Duodenal mucosa (tissue), 2 donors: Measurements from ENCODE around the gene BTBD9.

Source experiments
- H3K27ac ChIP-seq: one replicate; pipeline ENCODE4 v1.7.0; 2013; ENCODE audit warnings: low read depth, low read length
- H3K27me3 ChIP-seq, 2 donors: one replicate each; pipeline ENCODE4 v1.7.0; 2013; ENCODE audit warnings: low read length in 2 of 2, control low read depth in 1 of 2; ENCODE audit not compliant: insufficient read depth in 2 of 2, control insufficient read depth in 1 of 2
- H3K36me3 ChIP-seq, 2 donors: one replicate each; pipeline ENCODE4 v1.7.0; 2013; ENCODE audit warnings: low read length in 2 of 2, control low read depth in 1 of 2; ENCODE audit not compliant: insufficient read depth in 2 of 2, control insufficient read depth in 1 of 2
- H3K4me1 ChIP-seq, 2 donors: one replicate each; pipeline ENCODE4 v1.7.0; 2013; ENCODE audit warnings: low read length in 2 of 2, control low read depth in 1 of 2; ENCODE audit not compliant: insufficient read depth in 2 of 2, control insufficient read depth in 1 of 2
- H3K4me3 ChIP-seq, 2 donors: one replicate each; pipeline ENCODE4 v1.7.0; 2013; ENCODE audit warnings: low read length in 2 of 2, low read depth in 1 of 2
- H3K9ac ChIP-seq, 2 donors: one replicate each; pipeline ENCODE4 v1.7.0; 2013; ENCODE audit warnings: low read length in 2 of 2, low read depth in 1 of 2
- H3K9me3 ChIP-seq, 2 donors: one replicate each; pipeline ENCODE4 v1.7.0; 2013; ENCODE audit warnings: low read length in 2 of 2, control low read depth in 1 of 2; ENCODE audit not compliant: control insufficient read depth in 1 of 2

Gene BTBD9

DNA sequence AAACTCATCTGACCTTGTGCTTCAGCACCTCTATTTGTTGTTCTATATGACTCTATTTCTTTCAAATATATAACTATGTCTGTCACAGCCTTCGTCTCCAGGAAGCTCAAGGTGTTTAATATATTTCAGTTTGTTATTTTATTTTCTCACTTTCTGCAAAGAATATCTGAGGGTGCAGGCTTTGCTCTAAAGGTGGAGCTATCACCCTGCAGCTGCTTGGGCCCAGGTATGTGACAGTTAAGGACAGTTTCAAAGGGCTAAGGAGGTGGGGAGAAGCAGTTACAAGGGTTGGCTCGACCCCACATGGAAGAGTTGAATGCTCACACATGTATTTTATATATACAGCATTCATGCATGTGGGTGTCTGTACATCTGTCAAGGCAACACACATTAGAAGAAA is 405.6 kb downstream of the BTBD9 start:
- no peaks in the 10 kb centered on the region for H3K9me3 ChIP-seq

DNA sequence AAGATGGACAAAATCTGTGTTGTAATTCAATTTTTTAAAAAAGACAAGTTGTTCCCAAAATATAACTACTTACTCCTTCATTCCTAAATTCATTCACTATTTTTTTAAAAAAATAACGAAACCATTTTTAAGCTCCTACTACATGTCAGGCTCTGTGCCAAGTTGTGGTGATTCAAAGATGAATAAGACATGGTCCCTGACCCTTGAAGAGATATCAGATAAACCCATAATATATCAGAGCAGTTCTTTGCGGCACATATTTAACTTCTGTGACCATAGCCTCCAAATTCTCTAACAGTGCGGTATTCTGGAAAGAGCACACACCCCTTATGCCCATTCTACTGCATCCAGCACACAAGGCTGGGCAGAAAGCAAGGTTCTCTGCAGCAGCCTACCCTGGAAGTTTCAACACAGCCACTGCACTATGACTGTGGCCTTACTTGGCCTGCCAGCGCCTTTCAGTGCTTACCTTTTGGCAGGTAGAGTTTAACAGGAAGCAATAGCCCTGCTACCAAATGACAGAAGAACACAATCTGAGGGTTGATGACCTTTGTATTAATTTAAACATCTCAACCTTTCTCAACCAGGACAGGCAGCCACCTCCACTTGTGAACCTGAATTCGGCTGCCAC is 406.5 kb downstream of the BTBD9 start:
- no peaks in the 10 kb centered on the region for H3K27me3 ChIP-seq
- H3K36me3 ChIP-seq, result no peaks in the 10 kb centered on the region
- H3K4me1 ChIP-seq, result no peaks in the 10 kb centered on the region
- no peaks in the 10 kb centered on the region for H3K9me3 ChIP-seq
- H3K9ac ChIP-seq, result no peak overlapping the region
- no peak overlapping the region for H3K27ac ChIP-seq
- H3K4me3 ChIP-seq, result no peak overlapping the region

More for the DNA sequence above, 405.6 kb downstream of the BTBD9 start:
- Histone ChIP-seq H3K9ac (no peak overlapping the region), H3K36me3 (no peaks in the 10 kb centered on the region), H3K27me3 (no peaks in the 10 kb centered on the region), H3K27ac (no peak overlapping the region), H3K4me1 (no peaks in the 10 kb centered on the region), H3K4me3 (no peak overlapping the region)

DNA sequence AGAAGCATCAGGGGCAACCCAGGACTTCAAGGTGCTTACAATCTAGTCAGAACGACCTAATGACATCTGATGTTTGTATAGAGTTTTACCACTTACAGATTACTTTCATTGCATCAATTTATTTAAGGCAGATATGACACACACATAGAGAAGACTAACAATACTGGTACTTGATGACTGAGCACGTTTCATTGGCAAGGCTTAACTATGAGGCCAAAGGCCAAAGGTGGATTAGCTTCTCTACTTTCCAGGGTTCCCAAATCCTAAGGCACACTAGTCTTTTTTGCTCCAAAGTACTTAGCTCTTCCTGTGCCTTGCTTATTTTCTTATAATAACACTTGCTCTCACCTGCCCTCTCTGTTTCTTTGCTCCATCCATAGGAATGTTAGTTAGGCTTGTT is 414.0 kb downstream of the BTBD9 start:
- Histone ChIP-seq H3K27me3 (no peaks in the 10 kb centered on the region), H3K9me3 (no peaks in the 10 kb centered on the region), H3K36me3 (no peaks in the 10 kb centered on the region), H3K27ac (no peak overlapping the region), H3K4me1 (no peaks in the 10 kb centered on the region), H3K9ac (no peak overlapping the region), H3K4me3 (no peak overlapping the region)

DNA sequence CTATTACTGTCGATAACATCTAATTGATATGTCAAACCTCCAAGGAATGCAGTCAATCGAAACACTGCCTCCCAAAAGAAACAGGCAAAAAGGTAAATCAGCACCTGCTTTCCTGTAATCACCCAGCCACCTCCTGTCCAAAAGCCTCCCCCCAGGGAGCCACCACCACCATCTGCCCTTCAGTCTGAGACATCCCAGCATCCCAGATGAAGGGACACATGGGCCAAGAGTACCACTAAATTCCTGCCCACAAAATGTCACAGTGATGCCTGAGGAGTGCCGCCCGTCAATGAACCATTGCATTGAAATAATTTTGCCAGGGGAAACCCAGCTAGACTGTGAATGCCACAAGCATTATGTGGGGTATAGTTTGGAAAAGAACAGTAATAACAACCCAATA is 418.5 kb downstream of the BTBD9 start:
- H3K9me3 ChIP-seq, result no peaks in the 10 kb centered on the region
- no peak overlapping the region for H3K4me3 ChIP-seq
- no peak overlapping the region for H3K9ac ChIP-seq
- H3K27me3 ChIP-seq, result no peaks in the 10 kb centered on the region
- H3K4me1 ChIP-seq, result no peaks in the 10 kb centered on the region
- H3K27ac ChIP-seq, result no peak overlapping the region
- H3K36me3 ChIP-seq, result no peaks in the 10 kb centered on the region

DNA sequence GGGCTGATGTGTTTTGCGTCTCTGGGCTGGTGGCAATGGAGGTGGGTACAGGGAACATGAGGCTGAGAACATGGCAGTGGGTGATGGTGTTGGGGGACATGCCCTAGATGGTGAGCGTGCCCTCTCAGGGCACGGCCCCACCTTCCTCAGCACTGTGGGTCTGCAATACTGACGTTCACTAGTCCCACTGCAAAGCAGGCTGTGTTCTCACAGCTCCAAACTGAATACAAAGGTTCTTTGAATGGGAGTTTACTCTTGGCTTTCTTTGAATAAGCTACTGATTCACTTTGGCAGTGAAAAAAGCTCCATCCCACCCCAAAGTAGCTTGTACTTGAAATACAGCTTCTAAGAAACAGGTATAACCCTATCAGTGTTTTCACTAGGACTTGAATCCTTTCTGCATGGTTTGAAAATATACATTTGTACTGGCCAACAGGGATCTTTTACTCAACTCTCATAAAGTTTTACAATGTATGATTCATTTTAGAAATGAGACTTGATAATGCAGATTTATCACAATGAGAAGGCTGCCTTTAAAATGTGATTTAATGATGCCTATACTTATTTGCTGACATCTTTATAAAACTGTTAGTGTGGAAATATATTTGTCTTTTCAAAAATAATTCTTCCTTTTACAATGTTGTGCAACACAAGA is 419.5 kb downstream of the BTBD9 start:
- Histone ChIP-seq H3K9me3 (no peaks in the 10 kb centered on the region), H3K9ac (no peak overlapping the region), H3K27ac (no peak overlapping the region), H3K36me3 (no peaks in the 10 kb centered on the region), H3K27me3 (no peaks in the 10 kb centered on the region), H3K4me3 (no peak overlapping the region), H3K4me1 (no peaks in the 10 kb centered on the region)

DNA sequence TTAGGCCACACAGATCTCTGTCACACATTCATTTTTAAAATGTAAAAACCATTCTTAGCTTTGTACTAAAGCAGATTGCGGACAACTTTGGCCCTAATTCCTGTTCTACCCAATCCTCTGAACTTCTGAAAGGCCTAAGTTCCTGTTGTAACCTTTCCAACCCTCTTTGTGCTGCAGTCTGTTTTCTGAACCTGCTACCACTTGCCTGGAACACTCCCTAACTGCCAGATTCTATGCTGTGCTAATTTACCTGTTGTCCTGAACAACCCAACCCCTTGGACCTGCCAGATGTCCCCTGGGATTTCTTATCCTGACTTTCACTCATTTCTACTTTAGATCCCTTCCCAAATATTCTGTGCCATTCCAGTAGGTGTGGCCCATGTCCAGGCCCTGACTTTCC is 421.5 kb downstream of the BTBD9 start:
- no peak overlapping the region for H3K4me3 ChIP-seq
- no peaks in the 10 kb centered on the region for H3K36me3 ChIP-seq
- H3K4me1 ChIP-seq, result no peaks in the 10 kb centered on the region
- no peak overlapping the region for H3K27ac ChIP-seq
- no peaks in the 10 kb centered on the region for H3K27me3 ChIP-seq
- no peaks in the 10 kb centered on the region for H3K9me3 ChIP-seq
- no peak overlapping the region for H3K9ac ChIP-seq

DNA sequence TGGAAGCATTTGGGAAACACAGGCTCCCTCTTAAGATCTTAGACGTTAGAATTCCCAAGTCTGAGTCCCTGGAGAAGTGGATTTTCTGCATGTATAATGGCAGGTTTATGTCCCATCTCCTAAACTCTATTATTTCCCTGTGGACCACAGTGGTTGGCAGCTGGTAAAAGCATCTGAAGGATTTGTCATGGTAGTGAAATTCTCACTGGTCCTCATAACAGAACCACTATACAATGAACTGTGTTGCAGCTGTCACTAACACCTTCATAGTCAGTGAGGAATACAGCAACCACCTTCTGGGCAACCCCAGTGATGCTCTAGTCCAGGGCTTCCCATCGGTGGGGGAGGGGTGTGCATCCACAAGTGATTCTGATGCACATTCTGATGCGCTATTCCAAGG is 423.3 kb downstream of the BTBD9 start:
- H3K9ac ChIP-seq, result no peak overlapping the region
- no peaks in the 10 kb centered on the region for H3K4me1 ChIP-seq
- H3K27ac ChIP-seq, result no peak overlapping the region
- no peak overlapping the region for H3K4me3 ChIP-seq
- no peaks in the 10 kb centered on the region for H3K36me3 ChIP-seq
- H3K9me3 ChIP-seq, result no peaks in the 10 kb centered on the region
- H3K27me3 ChIP-seq, result no peaks in the 10 kb centered on the region

DNA sequence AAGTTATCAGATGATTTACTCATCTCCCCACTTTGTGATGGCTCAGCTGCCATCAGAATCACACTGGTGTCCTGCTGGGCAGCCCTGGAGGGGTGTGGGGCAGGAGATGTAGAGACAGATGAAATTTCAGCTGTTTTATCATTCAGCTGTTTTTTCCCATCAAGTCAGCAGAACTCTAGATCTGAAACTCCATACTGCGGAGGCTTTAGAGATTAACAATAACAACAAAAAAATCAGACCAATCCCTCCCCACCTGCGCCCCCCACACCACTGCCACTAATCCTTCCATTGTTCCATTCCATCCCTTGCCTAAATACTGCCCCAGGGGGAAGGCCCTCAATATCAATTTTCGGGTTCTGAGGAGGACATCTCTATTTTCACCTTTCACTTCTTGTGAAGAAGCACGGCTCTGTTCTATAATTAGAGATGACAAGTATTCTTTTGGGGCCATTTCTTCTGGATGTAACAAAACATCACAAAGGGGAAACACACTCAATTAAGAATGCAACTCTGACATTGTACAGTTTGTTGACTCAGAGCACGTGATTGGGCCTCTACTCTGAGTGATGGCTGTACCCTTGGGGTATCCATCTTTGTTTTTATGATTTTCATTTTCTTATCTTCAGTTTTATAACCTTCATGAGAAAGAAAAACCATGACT is 423.9 kb downstream of the BTBD9 start:
- H3K36me3 ChIP-seq, result no peaks in the 10 kb centered on the region
- no peak overlapping the region for H3K27ac ChIP-seq
- no peak overlapping the region for H3K9ac ChIP-seq
- no peaks in the 10 kb centered on the region for H3K4me1 ChIP-seq
- H3K9me3 ChIP-seq, result no peaks in the 10 kb centered on the region
- no peak overlapping the region for H3K4me3 ChIP-seq
- no peaks in the 10 kb centered on the region for H3K27me3 ChIP-seq

DNA sequence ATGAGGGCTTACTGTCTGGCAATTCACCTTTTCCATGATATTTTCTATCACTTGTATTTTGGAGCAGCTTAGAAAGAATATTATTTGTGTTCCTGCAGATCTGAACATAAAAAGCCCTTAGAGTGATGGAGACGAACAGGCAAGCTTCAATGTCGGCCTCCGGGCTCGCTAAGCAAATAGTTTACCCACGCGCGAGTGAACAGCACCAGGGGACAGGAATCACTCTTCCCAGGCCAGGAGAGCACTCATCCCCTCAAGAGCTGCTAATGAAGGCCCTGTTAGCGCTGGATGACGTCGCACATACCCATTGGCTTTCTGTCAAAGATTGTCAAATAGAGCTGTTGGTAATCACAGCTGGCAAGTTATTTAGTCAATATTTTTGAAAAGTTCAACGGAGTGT is 424.5 kb downstream of the BTBD9 start:
- Histone ChIP-seq H3K9me3 (no peaks in the 10 kb centered on the region), H3K36me3 (no peaks in the 10 kb centered on the region), H3K27ac (no peak overlapping the region), H3K27me3 (no peaks in the 10 kb centered on the region), H3K9ac (no peak overlapping the region), H3K4me3 (no peak overlapping the region), H3K4me1 (no peaks in the 10 kb centered on the region)

DNA sequence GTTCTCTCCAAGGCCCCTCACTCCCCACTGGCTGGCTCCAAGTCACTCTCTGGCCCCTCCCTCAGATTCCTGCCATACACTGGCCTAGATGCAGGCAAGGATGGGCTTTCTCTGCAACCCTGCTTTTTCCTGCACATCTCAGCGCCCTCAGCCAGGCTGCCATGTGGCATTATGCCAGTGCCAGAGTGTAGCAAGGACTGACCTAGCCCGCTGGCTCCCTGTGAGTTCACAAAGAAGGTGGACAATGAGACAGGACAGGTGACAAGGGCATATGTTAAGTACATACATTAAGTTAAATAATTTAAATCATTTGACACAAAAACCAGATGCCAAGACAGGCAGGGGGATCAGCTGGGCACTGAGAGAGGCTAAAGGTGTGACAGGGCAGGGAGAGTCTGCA is 425.6 kb downstream of the BTBD9 start:
- Histone ChIP-seq H3K9ac (no peak overlapping the region), H3K9me3 (no peaks in the 10 kb centered on the region), H3K27me3 (no peaks in the 10 kb centered on the region), H3K4me1 (no peaks in the 10 kb centered on the region), H3K4me3 (no peak overlapping the region), H3K27ac (no peak overlapping the region), H3K36me3 (no peaks in the 10 kb centered on the region)
